DLD1 (cell line): ENCODE measurements around the gene MASP2.
"Not testable (repeated sequence)": the region's sequence is repeated elsewhere in the genome, so short reads cannot be mapped to it uniquely, and the experiment has no call there.

Experiments
- in situ Hi-C: cut with HindIII; loops from 2 replicates; pipeline ENCODE4 v1.10.0; 2017; ENCODE audit warnings: low sequenced_read_pairs

The MASP2 gene

DNA sequence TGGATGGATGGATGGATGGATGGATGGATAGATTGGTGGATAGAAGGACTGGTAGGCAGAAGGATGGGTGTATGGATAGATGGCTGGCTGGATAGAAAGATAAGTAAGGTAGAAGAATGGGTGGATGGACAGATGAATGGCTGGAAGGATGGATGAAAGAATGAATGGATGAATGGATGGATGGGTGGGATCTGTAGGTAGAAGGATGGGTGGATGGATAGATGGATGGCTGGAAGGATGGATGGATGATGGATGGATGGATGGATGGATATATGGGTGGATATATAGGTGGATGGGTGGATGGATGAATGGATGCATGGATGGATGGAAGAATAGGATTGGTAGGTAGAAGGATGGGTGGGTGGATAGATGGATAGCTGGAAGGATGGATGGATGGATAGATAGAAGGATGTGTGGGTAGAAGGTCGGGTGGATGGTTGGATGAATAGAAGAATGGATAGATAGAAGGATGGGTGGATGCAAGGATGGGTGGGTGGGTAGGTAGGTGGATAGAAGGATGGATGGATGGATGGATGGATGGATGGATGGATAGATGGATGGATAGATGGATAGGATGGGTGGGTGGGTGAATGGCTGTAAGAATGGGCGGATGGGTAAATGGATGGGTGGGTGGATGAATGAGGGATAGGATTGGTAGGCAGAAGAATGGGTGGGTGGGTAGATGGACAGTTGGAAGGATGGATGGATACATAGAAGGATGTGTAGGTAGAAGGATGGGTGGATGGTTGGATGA, 7.5 kb downstream of the MASP2 start:
- in situ Hi-C loops: no loop called here

DNA sequence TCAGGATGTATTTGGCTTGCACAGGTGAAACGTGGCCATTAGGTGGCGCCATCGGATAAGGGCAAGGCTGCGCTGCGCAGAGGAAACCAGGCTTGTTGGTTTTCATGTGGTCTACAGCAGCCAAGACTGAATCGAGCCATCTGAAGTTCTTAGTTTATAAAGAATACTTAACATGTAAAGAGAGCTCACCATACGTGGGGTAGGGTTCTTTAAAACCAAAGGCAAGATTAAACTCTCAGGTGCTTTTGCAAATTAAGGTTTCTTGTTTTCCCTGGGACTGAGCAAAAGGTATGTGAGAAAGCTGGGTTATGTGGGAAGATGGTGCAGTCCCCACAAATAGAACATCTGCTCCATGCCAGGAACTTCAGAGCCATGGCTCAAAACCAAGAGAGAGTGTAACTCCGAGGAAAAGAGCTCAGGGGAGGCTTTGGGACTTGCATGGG, 9.3 kb downstream of the MASP2 start:
- in situ Hi-C loops: no loop called here

DNA sequence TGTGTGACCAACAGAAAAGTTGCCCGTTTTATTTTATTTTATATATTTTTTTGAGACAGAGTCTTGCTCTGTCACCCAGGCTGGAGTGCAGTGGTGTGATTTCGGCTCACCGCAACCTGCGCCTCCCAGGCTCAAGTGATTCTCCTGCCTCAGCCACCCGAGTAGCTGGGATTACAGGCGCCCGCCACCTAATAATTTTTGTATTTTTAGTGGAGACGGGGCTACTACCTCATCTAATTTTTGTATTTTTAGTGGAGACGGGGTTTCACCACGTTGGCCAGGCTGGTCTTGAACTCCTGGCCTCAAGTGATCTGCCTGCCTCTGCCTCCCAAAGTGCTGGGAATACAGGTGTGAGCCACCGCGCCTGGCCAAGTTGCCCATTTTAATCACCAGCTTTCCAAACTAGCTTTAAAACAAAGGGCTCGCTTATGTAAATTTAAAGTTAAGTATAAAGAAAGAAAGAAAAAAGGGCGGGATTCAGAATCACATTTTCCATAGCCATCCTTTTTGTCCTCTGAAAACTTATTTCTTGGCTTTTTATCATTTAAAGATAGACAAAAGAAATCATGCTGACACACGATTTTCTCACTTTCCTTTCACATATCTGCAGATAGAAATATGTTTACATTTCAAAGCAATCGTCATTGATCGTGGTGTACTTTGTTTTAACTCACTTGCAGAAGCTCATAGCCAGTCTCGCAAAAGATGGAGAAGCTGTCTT, 9.9 kb downstream of the MASP2 start:
- in situ Hi-C loops: not testable (repeated sequence)

GRCh38 chr1:11031624-11032262, 15.3 kb downstream of the MASP2 start:
- in situ Hi-C loops: no loop called here

DNA sequence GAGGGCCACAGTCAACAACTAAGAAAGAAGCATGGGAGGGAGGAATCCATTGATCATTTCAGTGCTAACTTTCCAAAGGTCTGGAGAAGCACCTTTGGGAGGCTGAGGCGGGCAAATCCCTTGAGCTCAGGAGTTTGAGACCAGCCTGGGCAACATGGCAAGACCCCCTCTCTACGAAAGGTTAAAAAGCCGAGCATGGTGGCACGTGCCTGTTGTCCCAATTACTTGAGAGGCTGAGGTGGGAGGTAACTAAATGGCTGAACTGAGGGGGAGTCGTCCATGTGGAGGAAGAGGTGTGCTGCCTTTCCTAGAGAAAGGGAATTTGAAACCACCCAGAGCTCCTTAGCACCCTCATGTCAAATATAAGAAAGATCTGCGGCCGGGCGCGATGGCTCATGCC, 16.2 kb downstream of the MASP2 start:
- in situ Hi-C loops: no loop called here

DNA sequence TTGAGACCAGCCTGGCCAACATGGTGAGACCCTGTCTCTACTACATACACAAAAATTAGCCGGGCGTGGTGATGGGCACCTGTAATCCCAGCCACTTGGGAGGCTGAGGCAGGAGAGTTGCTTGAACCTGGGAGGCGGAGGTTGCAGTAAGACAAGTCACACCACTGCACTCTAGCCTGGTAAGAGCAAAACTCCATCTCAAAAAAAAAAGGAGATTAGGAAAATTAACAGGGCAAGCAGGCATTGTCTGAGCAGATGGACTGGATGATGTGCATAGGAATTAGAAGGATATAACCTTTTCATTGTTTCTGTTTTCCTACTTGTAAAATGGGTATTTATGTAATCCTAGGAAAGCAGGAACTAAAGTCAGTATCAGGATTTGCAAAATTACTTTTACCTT, 19.0 kb downstream of the MASP2 start:
- in situ Hi-C loops: no loop called here

DNA sequence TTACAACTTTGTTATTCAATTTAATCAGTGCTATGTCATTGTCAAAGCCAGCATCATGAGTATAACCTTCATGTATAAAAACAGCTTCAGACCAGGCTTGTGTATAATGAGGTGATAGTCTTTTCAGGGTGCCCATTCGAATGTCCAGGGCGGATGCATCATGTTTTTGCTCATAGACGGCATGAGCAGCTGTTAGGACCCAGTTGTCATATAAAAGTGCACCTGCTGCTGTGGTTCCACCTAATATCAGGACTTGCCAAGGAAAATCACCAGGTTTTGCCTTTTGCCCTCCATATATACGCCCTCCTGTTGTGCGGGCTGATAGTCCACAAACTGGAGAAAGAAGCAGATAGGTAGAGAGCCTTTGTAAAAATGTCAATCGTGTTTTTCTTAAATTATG, 19.7 kb downstream of the MASP2 start:
- in situ Hi-C loops: no loop called here

- in situ Hi-C loops: no loop called here
These were observed 20.1 kb downstream of the MASP2 start for GRCh38 chr1:11026903-11027302.

- in situ Hi-C loops: no loop called here
These were observed 21.0 kb downstream of the MASP2 start for GRCh38 chr1:11026052-11026451.

GRCh38 chr1:11025618-11026017, 21.4 kb downstream of the MASP2 start:
- in situ Hi-C loops: no loop called here

DNA sequence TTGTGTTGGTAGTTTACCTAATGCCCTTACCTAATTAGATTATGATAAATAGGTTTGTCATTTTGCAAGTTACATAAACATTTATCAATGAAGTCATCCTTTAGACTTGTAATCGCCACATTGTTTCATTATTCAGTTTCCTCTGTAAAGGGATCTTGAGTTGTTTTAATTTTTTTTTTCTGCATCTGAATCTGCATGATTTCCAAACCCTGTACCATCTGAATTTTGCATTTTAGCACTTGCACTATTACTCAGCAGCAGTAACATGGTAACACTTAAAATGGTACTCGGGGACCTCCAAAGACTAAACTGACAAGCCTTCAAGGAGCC, 22.2 kb downstream of the MASP2 start:
- in situ Hi-C loops: no loop called here

- in situ Hi-C loops: no loop called here
These were observed 22.7 kb downstream of the MASP2 start for GRCh38 chr1:11024154-11024873.

DNA sequence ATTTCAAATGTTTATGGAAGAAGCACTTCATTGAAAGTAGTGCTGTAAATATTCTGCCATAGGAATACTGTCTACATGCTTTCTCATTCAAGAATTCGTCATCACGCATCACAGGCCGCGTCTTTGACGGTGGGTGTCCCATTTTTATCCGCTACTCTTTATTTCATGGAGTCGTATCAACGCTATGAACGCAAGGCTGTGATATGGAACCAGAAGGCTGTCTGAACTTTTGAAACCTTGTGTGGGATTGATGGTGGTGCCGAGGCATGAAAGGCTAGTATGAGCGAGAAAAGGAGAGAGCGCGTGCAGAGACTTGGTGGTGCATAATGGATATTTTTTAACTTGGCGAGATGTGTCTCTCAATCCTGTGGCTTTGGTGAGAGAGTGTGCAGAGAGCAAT, 23.8 kb downstream of the MASP2 start:
- in situ Hi-C loops: no loop called here

DNA sequence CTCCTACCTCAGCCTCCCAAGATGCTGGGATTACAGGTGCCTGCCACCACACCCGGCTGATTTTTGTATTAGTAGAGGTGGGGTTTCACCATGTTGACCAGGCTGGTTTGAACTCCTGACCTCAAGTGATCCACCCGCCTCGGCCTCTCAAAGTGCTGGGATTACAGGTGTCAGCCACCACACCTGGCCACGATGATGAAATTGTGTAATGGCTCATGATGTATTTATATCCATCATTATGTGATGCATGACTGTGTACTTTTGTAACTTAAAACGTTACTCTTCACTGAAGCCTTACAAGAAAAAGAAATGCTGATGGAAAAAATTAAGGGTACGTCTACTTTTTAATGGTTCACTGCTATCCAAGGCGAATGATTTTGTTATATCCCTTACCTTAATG, 27.1 kb downstream of the MASP2 start:
- in situ Hi-C loops: no loop called here

DNA sequence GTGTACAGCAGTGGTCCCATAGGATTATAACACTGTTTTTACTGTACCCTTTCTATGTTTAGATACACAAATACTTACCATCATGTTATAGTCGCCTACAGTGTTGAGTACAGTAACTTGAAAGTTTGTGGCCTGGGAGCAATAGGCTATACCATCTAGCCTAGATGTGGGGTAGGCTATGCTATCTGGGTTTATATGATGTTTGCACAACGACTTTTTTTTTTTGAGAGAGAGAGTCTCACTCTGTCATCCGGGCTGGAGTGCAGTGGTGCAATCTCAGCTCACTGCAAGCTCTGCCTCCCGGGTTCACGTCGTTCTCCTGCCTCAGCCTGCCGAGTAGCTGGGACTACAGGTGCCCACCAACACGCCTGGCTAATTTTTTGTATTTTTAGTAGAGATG, 27.7 kb downstream of the MASP2 start:
- in situ Hi-C loops: not testable (repeated sequence)

GRCh38 chr1:11013160-11013531, 33.9 kb downstream of the MASP2 start:
- in situ Hi-C loops: no loop called here

GRCh38 chr1:11012260-11013159, 34.5 kb downstream of the MASP2 start, which contains the start of gene TARDBP:
TARDBP (plus strand) TSS chr1:11012654; CDS start chr1:11013728, 1,074 bp downstream.
- in situ Hi-C loops: no loop called here

DNA sequence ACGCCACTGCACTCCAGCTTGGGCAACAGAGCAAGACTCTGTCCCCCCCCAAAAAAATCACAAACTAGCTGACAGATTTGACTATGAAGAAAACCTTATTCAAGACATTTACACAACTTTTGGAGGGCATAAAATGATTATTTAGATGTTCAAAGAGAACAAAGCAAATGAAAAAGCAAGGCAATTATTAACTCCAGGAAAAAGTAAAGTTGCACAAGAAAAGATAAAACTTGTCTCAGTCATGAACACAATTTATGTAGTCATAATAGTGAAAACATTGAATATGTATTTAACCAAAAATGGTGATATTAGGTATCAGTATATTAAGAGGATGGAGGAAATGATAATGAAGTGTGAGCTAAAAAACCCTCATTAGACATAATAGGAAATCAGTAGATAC, 46.5 kb downstream of the MASP2 start:
- in situ Hi-C loops: no loop called here

GRCh38 chr1:10996100-10996499, 50.9 kb downstream of the MASP2 start:
- in situ Hi-C loops: no loop called here

DNA sequence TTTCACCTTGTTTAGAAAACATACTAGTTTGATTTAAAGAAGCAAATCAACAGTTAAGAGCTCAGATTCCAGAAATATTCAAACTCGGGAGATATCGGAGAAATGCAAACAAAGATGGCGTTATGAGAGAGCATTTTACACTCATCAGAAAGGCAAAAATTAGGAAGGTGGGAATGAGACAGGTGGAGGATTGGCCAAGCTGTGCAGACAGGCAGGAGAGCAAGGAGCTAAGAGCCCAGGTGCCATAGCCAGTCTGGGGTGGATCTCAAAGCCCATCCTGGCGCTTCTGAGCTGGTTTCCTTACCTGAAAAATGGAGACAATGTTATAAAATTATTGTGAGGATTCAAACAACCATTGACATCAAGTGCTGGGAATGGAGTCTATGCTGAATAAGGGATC, 54.2 kb downstream of the MASP2 start:
- in situ Hi-C loops: no loop called here
